OCI-LY3 (cell line): Measurements from ENCODE around the gene BFSP1.

Experiments
- H2AFZ ChIP-seq: fragments of 200-600, 300-600 bp; shearing (Covaris generic); 2 replicates; pipeline ENCODE4 v1.6.0; 2014; ENCODE audit warnings: antibody characterized with exemption, low read depth, low read length
- H3K27ac ChIP-seq: fragments of 200-600, 300-600 bp; sonication (generic); 2 replicates; pipeline ENCODE4 v1.5.1; 2014; ENCODE audit warnings: mild to moderate bottlenecking, low read length, moderate library complexity, mixed read lengths
- H3K27me3 ChIP-seq: fragments of 200-600, 300-600 bp; sonication (generic); 2 replicates; pipeline ENCODE4 v1.6.1; 2014; ENCODE audit warnings: low read depth, low read length, mixed read lengths
- H3K36me3 ChIP-seq: fragments of 200-600, 300-600 bp; sonication (generic); replicated peaks from 2 replicates; pipeline ENCODE3; 2014; ENCODE audit warnings: low read depth, low read length, mixed read lengths
- H3K4me1 ChIP-seq: fragments of 300-600, 200-600 bp; sonication (generic); 2 replicates; pipeline ENCODE4 v1.6.1; 2014; ENCODE audit warnings: low read length, mixed read lengths
- H3K4me2 ChIP-seq: fragments of 200-600, 300-600 bp; sonication (generic); 2 replicates; pipeline ENCODE4 v1.6.1; 2014; ENCODE audit warnings: low read length, mixed read lengths
- H3K4me3 ChIP-seq: fragments of 300-600, 200-600 bp; sonication (generic); 2 replicates; pipeline ENCODE4 v1.5.1; 2014; ENCODE audit warnings: antibody characterized with exemption, mild to moderate bottlenecking, low read length, moderate library complexity
- H3K79me2 ChIP-seq: fragments of 300-600, 200-600 bp; shearing (Covaris generic); 2 replicates; pipeline ENCODE4 v1.6.1; 2014; ENCODE audit warnings: mild to moderate bottlenecking, low read length, mixed read lengths
- H3K9ac ChIP-seq: fragments of 300-600, 200-600 bp; shearing (Covaris generic); 2 replicates; pipeline ENCODE4 v1.6.0; 2014; ENCODE audit warnings: mild to moderate bottlenecking, low read length, moderate library complexity
- H3K9me3 ChIP-seq: fragments of 200-600, 300-600 bp; shearing (Covaris generic); 2 replicates; pipeline ENCODE4 v1.6.1; 2014; ENCODE audit warnings: low read length, mixed read lengths; ENCODE audit not compliant: insufficient read depth
- H4K20me1 ChIP-seq: fragments of 200-600, 300-600 bp; sonication (generic); 2 replicates; pipeline ENCODE4 v1.6.1; 2016; ENCODE audit warnings: low read length, mixed read lengths; ENCODE audit not compliant: insufficient read depth
- CTCF ChIP-seq: fragments of 200-600, 300-600 bp; sonication (generic); IDR thresholded peaks from 2 replicates; pipeline ENCODE4 v1.5.1; 2014; ENCODE audit warnings: antibody characterized with exemption, low read length, low read depth
- EZH2phosphoT487 ChIP-seq: fragments of 200-600 bp; shearing (Covaris generic); IDR thresholded peaks from 2 replicates; pipeline ENCODE4 v1.6.1; 2018; ENCODE audit warnings: antibody characterized with exemption, mixed run types, low read depth

BFSP1 gene

GRCh38 chr20:17541596-17541995 lies 10.4 kb upstream of the BFSP1 start:
- no peak for TF ChIP-seq CTCF
- TF ChIP-seq EZH2phosphoT487 = no peak
- H4K20me1 ChIP-seq = peaks cover 2% of the 10 kb centered on the region; the same call in 1 of the 2 replicates
- H3K9me3 ChIP-seq = no peaks in the 10 kb centered on the region
- H3K4me1 ChIP-seq = peaks cover 26% of the 10 kb centered on the region
- H3K4me3 ChIP-seq = no peak overlapping the region
- no peak overlapping the region for H3K27ac ChIP-seq
- H3K9ac ChIP-seq = no peak overlapping the region
- no peaks in the 10 kb centered on the region for H3K36me3 ChIP-seq
- H3K4me2 ChIP-seq = no peak overlapping the region
- H3K79me2 ChIP-seq = no peaks in the 10 kb centered on the region
- peaks cover 76% of the 10 kb centered on the region for H3K27me3 ChIP-seq
- no peak overlapping the region for H2AFZ ChIP-seq

GRCh38 chr20:17538517-17539170 lies 7.5 kb upstream of the BFSP1 start:
- H4K20me1 ChIP-seq = peaks cover 2% of the 10 kb centered on the region; the same call in 1 of the 2 replicates
- TF ChIP-seq CTCF = no peak
- TF ChIP-seq EZH2phosphoT487 = no peak
- H3K9ac ChIP-seq = no peak overlapping the region
- no peak overlapping the region for H2AFZ ChIP-seq
- H3K79me2 ChIP-seq = no peaks in the 10 kb centered on the region
- peak overlapping the region; percentile 45 for H3K4me3 ChIP-seq
- H3K27ac ChIP-seq = peak overlapping the region; percentile 3; the same call in 1 of the 2 replicates
- no peaks in the 10 kb centered on the region for H3K9me3 ChIP-seq
- peak overlapping the region; percentile 75 for H3K4me2 ChIP-seq
- H3K4me1 ChIP-seq = peaks cover 28% of the 10 kb centered on the region
- no peaks in the 10 kb centered on the region for H3K36me3 ChIP-seq
- H3K27me3 ChIP-seq = peaks cover 47% of the 10 kb centered on the region

- Histone ChIP-seq H3K36me3 (no peaks in the 10 kb centered on the region), H3K4me2 (peak overlapping the region; percentile 75)
- TF ChIP-seq EZH2phosphoT487 (no peak), CTCF (no peak)
Measured at GRCh38 chr20:17537959-17538358, 6.8 kb upstream of the BFSP1 start.

GRCh38 chr20:17536944-17537444 lies 5.8 kb upstream of the BFSP1 start:
- Histone ChIP-seq H2AFZ (no peak overlapping the region), H3K4me3 (peak overlapping the region; percentile 29), H3K27ac (no peak overlapping the region), H3K79me2 (no peaks in the 10 kb centered on the region), H3K36me3 (no peaks in the 10 kb centered on the region), H3K9me3 (no peaks in the 10 kb centered on the region), H3K4me2 (peak overlapping the region; percentile 75), H4K20me1 (peaks cover 2% of the 10 kb centered on the region; the same call in 1 of the 2 replicates), H3K27me3 (peaks cover 30% of the 10 kb centered on the region), H3K4me1 (peaks cover 34% of the 10 kb centered on the region), H3K9ac (no peak overlapping the region)
- TF ChIP-seq EZH2phosphoT487 (no peak), CTCF (peak; percentile 97)

More at GRCh38 chr20:17537959-17538358, 6.8 kb upstream of the BFSP1 start:
- Histone ChIP-seq H3K27ac (no peak overlapping the region), H3K9ac (no peak overlapping the region), H3K4me1 (peaks cover 33% of the 10 kb centered on the region), H3K79me2 (no peaks in the 10 kb centered on the region), H4K20me1 (peaks cover 2% of the 10 kb centered on the region; the same call in 1 of the 2 replicates), H3K27me3 (peaks cover 40% of the 10 kb centered on the region), H2AFZ (no peak overlapping the region), H3K9me3 (no peaks in the 10 kb centered on the region), H3K4me3 (peak overlapping the region; percentile 45; the same call in 1 of the 2 replicates)
